Left lung (tissue), 10 donors: ENCODE results near the gene TLK1. TPM values are rescaled to one million over a fixed set of nuclear protein-coding genes. Genes with fewer than 3 reads are reported as not detected.

Source experiments
- ATAC-seq: fragments of 200-7000 bp; cut with Tn5 transposase; one replicate; pipeline ENCODE4 v1.9.1; 2020; ENCODE audit warnings: moderate library complexity
- DNase-seq, 4 donors: peaks; one replicate each; pipeline ENCODE4 v3.0.0-alpha.2; 2013 to 2020
- H3K27ac ChIP-seq, 2 donors: fragments of 200-600 bp; sonication (generic) in 1 of 2; one replicate each; pipeline versions ENCODE4 v1.5.0 to v1.8.0; 2020 to 2021
- H3K27me3 ChIP-seq, 2 donors: fragments of 200-600 bp; sonication (generic) in 1 of 2; one replicate each; pipeline versions ENCODE4 v1.5.0 to v1.8.0; 2020 to 2021
- H3K36me3 ChIP-seq, 2 donors: fragments of 200-600 bp; sonication (generic) in 1 of 2; one replicate each; pipeline versions ENCODE4 v1.5.0 to v1.8.0; 2020 to 2021
- H3K4me1 ChIP-seq, 2 donors: fragments of 200-600 bp; one replicate each; pipeline ENCODE4 v1.8.0; 2021
- H3K4me3 ChIP-seq, 2 donors: fragments of 200-600 bp; sonication (generic) in 1 of 2; one replicate each; pipeline versions ENCODE4 v1.5.0 to v1.8.0; 2020 to 2021; ENCODE audit warnings: mild to moderate bottlenecking in 1 of 2
- H3K9me3 ChIP-seq, 2 donors: fragments of 200-600 bp; sonication (generic) in 1 of 2; one replicate each; pipeline versions ENCODE4 v1.5.0 to v1.8.0; 2020 to 2021
- intact Hi-C, 2 donors: fragments of 100-400 bp; cut with DNase I; formaldehyde crosslinking; loops; one replicate each; pipeline versions ENCODE4 v1.11.2 to v1.14.2; 2022
- polyA plus RNA-seq, 6 donors: library from polyadenylated mRNA; unstranded; fragments of 120-200 nt; gene quantifications; one replicate each; pipeline ENCODE4 v1.2.1, GENCODE V29; 2013; ENCODE audit not compliant: insufficient read length in 6 of 6
- total RNA-seq, 2 donors: library from RNA; stranded (reverse); fragmentation: NEBNext Ultra II Directional; extraction: Animal tissue kit (Norgen Biotek cat#: 25700); gene quantifications; one replicate each; pipeline ENCODE4 v1.2.1, GENCODE V29; 2021
- TF ChIP-seq, protein P1 (sequence below), 2 donors: fragments of 200-600 bp; sonication (generic) in 1 of 2; IDR thresholded peaks; one replicate each; pipeline versions ENCODE4 v1.5.0 to v1.8.0; 2021; ENCODE audit warnings: antibody characterized with exemption in 2 of 2
- donor health status: DM: no; HTN: yes; CAD: no.
- donor health status: DM: no; HTN: no; CAD: no.

TLK1 gene
- total and polyA plus RNA-seq, 8 donors = 35.3 to 49.8 (median 40.4) TPM

- H3K27ac ChIP-seq = no peak overlapping the region
- peaks cover 3 to 61% of the 10 kb centered on the region in 2 donors for H3K4me1 ChIP-seq
- H3K4me3 ChIP-seq = no peak overlapping the region
- ATAC-seq = no peak
- no peaks in the 10 kb centered on the region for H3K36me3 ChIP-seq
- H3K9me3 ChIP-seq = no peaks in the 10 kb centered on the region
- TF ChIP-seq, protein P1, sequence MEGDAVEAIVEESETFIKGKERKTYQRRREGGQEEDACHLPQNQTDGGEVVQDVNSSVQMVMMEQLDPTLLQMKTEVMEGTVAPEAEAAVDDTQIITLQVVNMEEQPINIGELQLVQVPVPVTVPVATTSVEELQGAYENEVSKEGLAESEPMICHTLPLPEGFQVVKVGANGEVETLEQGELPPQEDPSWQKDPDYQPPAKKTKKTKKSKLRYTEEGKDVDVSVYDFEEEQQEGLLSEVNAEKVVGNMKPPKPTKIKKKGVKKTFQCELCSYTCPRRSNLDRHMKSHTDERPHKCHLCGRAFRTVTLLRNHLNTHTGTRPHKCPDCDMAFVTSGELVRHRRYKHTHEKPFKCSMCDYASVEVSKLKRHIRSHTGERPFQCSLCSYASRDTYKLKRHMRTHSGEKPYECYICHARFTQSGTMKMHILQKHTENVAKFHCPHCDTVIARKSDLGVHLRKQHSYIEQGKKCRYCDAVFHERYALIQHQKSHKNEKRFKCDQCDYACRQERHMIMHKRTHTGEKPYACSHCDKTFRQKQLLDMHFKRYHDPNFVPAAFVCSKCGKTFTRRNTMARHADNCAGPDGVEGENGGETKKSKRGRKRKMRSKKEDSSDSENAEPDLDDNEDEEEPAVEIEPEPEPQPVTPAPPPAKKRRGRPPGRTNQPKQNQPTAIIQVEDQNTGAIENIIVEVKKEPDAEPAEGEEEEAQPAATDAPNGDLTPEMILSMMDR (IDR thresholded peaks at IDR 0.05) = no peak
- no peak for DNase-seq
- H3K27me3 ChIP-seq = no peaks in the 10 kb centered on the region
- intact Hi-C loops = no loop called here
Observed at GRCh38 chr2:171143670-171144062, 17.0 kb downstream of the TLK1 start.

- H3K27me3 ChIP-seq = no peaks in the 10 kb centered on the region
- no peak for ATAC-seq
- H3K4me1 ChIP-seq = peaks cover 3 to 58% of the 10 kb centered on the region in 2 donors
- no peaks in the 10 kb centered on the region for H3K9me3 ChIP-seq
- no peaks in the 10 kb centered on the region for H3K36me3 ChIP-seq
- no peak overlapping the region for H3K27ac ChIP-seq
- TF ChIP-seq, protein P1 (IDR thresholded peaks at IDR 0.05) = no peak
- no peak for DNase-seq
- H3K4me3 ChIP-seq = no peak overlapping the region
- intact Hi-C loops = no loop called here
Observed at GRCh38 chr2:171142398-171142797, 18.3 kb downstream of the TLK1 start.

DNA sequence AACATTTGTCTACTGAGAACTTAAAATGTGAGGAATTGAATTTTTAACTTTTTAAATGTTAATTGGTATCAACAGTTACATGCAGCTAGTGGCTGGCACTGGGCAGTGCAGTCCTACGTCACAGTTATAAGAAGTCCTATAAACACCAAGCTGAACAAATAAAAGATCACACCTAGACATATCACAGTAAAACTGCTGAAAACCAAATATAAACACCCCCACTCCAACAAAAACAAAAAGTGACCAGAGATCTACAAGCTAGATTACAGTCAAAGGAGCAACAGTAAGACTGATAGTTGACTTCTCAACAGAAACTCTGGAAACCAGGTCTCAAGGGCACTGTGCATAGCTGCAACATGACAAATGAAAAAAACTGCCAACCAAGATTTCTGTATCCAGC, 19.4 kb downstream of the TLK1 start:
- no peak overlapping the region for H3K27ac ChIP-seq
- H3K9me3 ChIP-seq = no peaks in the 10 kb centered on the region
- TF ChIP-seq, protein P1 (IDR thresholded peaks at IDR 0.05) = no peak
- H3K4me3 ChIP-seq = no peak overlapping the region
- H3K36me3 ChIP-seq = no peaks in the 10 kb centered on the region
- DNase-seq (no peak), ATAC-seq (peak; percentile 36)
- H3K27me3 ChIP-seq = no peaks in the 10 kb centered on the region
- intact Hi-C loops = no loop called here
- peaks cover 3 to 56% of the 10 kb centered on the region in 2 donors for H3K4me1 ChIP-seq

DNA sequence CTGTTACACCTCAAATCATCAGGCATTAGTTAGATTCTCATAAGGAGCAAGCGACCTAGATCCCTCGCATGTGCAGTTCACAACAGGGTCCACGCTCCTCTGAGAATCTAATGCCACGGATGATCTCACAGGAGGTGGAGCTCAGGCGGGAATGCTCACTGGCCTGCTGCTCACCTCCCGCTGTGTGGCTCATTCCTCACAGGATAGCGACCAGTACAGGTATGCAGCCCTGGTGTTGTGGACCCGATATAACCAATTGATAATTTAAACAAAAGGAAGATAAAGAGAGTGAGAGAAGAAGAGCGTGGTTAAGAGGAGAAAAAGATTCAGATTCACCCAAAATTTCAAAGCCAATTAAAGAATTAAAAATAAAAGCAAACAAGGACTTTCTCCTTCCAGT, 20.8 kb downstream of the TLK1 start:
- no peaks in the 10 kb centered on the region for H3K36me3 ChIP-seq
- H3K4me3 ChIP-seq = no peak overlapping the region
- peaks cover 3 to 50% of the 10 kb centered on the region in 2 donors for H3K4me1 ChIP-seq
- no peak for DNase-seq
- no peaks in the 10 kb centered on the region for H3K27me3 ChIP-seq
- no peak for ATAC-seq
- intact Hi-C loops = no loop called here
- no peak overlapping the region for H3K27ac ChIP-seq
- no peaks in the 10 kb centered on the region for H3K9me3 ChIP-seq
- TF ChIP-seq, protein P1 (IDR thresholded peaks at IDR 0.05) = no peak

- intact Hi-C loops = no loop called here
- ATAC-seq = no peak
- H3K9me3 ChIP-seq = no peaks in the 10 kb centered on the region
Observed at GRCh38 chr2:171136024-171136423, 24.7 kb downstream of the TLK1 start.

More at GRCh38 chr2:171136024-171136423, 24.7 kb downstream of the TLK1 start:
- Histone ChIP-seq H3K27me3 (no peaks in the 10 kb centered on the region), H3K4me1 (peaks cover 0 to 36% of the 10 kb centered on the region in 2 donors), H3K36me3 (no peaks in the 10 kb centered on the region), H3K4me3 (no peak overlapping the region), H3K27ac (no peak overlapping the region)
- TF ChIP-seq, protein P1 (IDR thresholded peaks at IDR 0.05) = no peak
- no peak for DNase-seq
